PC-9 (cell line): Measurements from ENCODE around the gene USH1C. TPM values are rescaled to one million over a fixed set of nuclear protein-coding genes. Genes with fewer than 3 reads are reported as not detected.

Experiments used
- BruUV-seq: library from RNA; stranded (reverse); fragments of 400-500 nt; replicated peaks from 2 replicates; lab custom pipeline; 2021; lab: Mats Ljungman, UMichigan
- CTCF ChIA-PET: fragments of 300-600 bp; sonication (Branson Sonifier 250); formaldehyde crosslinking; loops from one replicate; lab custom pipeline; 2022; ENCODE audit warnings: antibody characterized with exemption; lab: Charles Lee
- POLR2A ChIA-PET: fragments of 300-600 bp; sonication (Branson Sonifier 250); formaldehyde crosslinking; loops from one replicate; lab custom pipeline; 2022; ENCODE audit warnings: antibody characterized with exemption; ENCODE audit not compliant: unreplicated experiment; lab: Charles Lee
- DNase-seq, 2 experiments: peaks; one replicate each; pipeline versions ENCODE4 v3.0.0 to v3.0.0-alpha.2; 2015 to 2022; ENCODE audit warnings: mixed read lengths in 1 of 2
- H2AFZ ChIP-seq: fragments of 200-600 bp; sonication (generic); 2 replicates; pipeline ENCODE4 v1.8.1; 2017; ENCODE audit warnings: antibody characterized with exemption
- H3F3A ChIP-seq: fragments of 200-600 bp; sonication (generic); 2 replicates; pipeline ENCODE4 v1.8.1; 2017; ENCODE audit warnings: antibody characterized with exemption, mild to moderate bottlenecking, low read depth; ENCODE audit not compliant: insufficient read depth
- H3K27ac ChIP-seq: fragments of 200-600 bp; sonication (generic); 2 replicates; pipeline ENCODE4 v1.6.1; 2016; ENCODE audit warnings: mixed run types
- H3K27me3 ChIP-seq: fragments of 200-600 bp; sonication (generic); 2 replicates; pipeline ENCODE4 v1.6.1; 2016; ENCODE audit warnings: low read depth, mixed run types; ENCODE audit not compliant: insufficient read depth
- H3K36me3 ChIP-seq: fragments of 200-600 bp; sonication (generic); 2 replicates; pipeline ENCODE4 v1.6.1; 2016; ENCODE audit warnings: low read depth, mixed run types
- H3K4me1 ChIP-seq: fragments of 200-600 bp; sonication (generic); replicated peaks from 2 replicates; pipeline ENCODE4 v1.6.1; 2016; ENCODE audit warnings: mixed run types; ENCODE audit not compliant: insufficient read depth
- H3K4me2 ChIP-seq: fragments of 200-600 bp; sonication (generic); 2 replicates; pipeline ENCODE4 v1.6.1; 2017; ENCODE audit warnings: mixed run types
- H3K4me3 ChIP-seq: fragments of 200-600 bp; sonication (generic); 2 replicates; pipeline ENCODE4 v1.6.1; 2016; ENCODE audit warnings: mixed run types
- H3K79me2 ChIP-seq: fragments of 200-600 bp; sonication (generic); 2 replicates; pipeline ENCODE4 v1.6.1; 2017; ENCODE audit warnings: low read depth, mixed run types
- H3K9me2 ChIP-seq: fragments of 200-600 bp; sonication (generic); 2 replicates; pipeline ENCODE4 v1.8.1; 2017; ENCODE audit warnings: mild to moderate bottlenecking; ENCODE audit not compliant: insufficient read depth
- H3K9me3 ChIP-seq: fragments of 200-600 bp; sonication (generic); 2 replicates; pipeline ENCODE4 v1.8.1; 2016; ENCODE audit warnings: low read depth; ENCODE audit not compliant: insufficient read depth
- H4K20me1 ChIP-seq: fragments of 200-600 bp; sonication (generic); 2 replicates; pipeline ENCODE4 v1.8.1; 2017; ENCODE audit not compliant: insufficient read depth
- CTCF ChIP-seq: fragments of 200-600 bp; sonication (generic); conservative IDR thresholded peaks from 2 replicates; pipeline ENCODE4 v1.6.1; 2017; ENCODE audit warnings: mixed run types, antibody characterized with exemption, mild to moderate bottlenecking, moderate library complexity
- EZH2 ChIP-seq: fragments of 200-600 bp; sonication (generic); IDR thresholded peaks from 2 replicates; pipeline ENCODE4 v1.8.0; 2017; ENCODE audit warnings: antibody characterized with exemption, low read depth
- intact Hi-C: fragments of 100-400 bp; cut with micrococcal nuclease; formaldehyde crosslinking; loops from one replicate; pipeline ENCODE4 v1.10.0; 2022; ENCODE audit not compliant: unreplicated experiment
- total RNA-seq: library from RNA; stranded (reverse); gene quantifications from 2 replicates; pipeline ENCODE4 v1.2.3, GENCODE V29; 2021

The USH1C gene
- total RNA-seq, 1 experiment from 2014 or later = not detected

GRCh38 chr11:17547051-17547577, 2.9 kb upstream of the USH1C start, which contains the start of gene OTOG:
Gene OTOG (plus strand): TSS chr11:17547259. CDS start chr11:17547373, 114 bp downstream.
- TF ChIP-seq EZH2 (no peak), CTCF (no peak)
- Histone ChIP-seq H3F3A (no peaks in the 10 kb centered on the region), H3K27me3 (peaks cover 34% of the 10 kb centered on the region), H2AFZ (no peak within 1 kb of the TSS), H3K4me3 (no peak within 1 kb of the TSS), H3K36me3 (no peaks in the 10 kb centered on the region), H3K27ac (no peak within 1 kb of the TSS), H3K4me2 (0 out of 2 replicates have a peak within 1 kb of the TSS, but pooled peaks have one; percentile 16), H3K79me2 (no peaks in the 10 kb centered on the region), H3K9me2 (no peaks in the 10 kb centered on the region), H3K9me3 (no peaks in the 10 kb centered on the region), H4K20me1 (no peaks in the 10 kb centered on the region), H3K4me1 (no peaks in the 10 kb centered on the region)
- CTCF ChIA-PET = no interaction called here
- intact Hi-C loops = no loop called here
- DNase-seq = peak; percentile 4 to 33
- POLR2A ChIA-PET = no interaction called here
- BruUV-seq = no TSS peak

- Histone ChIP-seq H3K79me2 (no peaks in the 10 kb centered on the region), H3K4me1 (no peaks in the 10 kb centered on the region), H3K4me2 (no peak overlapping the region), H3K4me3 (no peak overlapping the region), H3K27me3 (peaks cover 42% of the 10 kb centered on the region), H3K9me2 (no peaks in the 10 kb centered on the region), H3F3A (no peaks in the 10 kb centered on the region), H3K27ac (no peak overlapping the region), H2AFZ (no peak overlapping the region), H3K9me3 (no peaks in the 10 kb centered on the region), H4K20me1 (no peaks in the 10 kb centered on the region), H3K36me3 (no peaks in the 10 kb centered on the region)
- ChIA-PET CTCF (no interaction called here), POLR2A (no interaction called here)
- no peak for DNase-seq
- TF ChIP-seq CTCF (no peak), EZH2 (no peak)
- intact Hi-C loops = no loop called here
- no TSS peak for BruUV-seq
Measured at GRCh38 chr11:17546240-17546639, 2.0 kb upstream of the USH1C start.

GRCh38 chr11:17543574-17544180, 539 bp downstream of the USH1C start:
- Histone ChIP-seq H3K9me3 (no peaks in the 10 kb centered on the region), H3F3A (no peaks in the 10 kb centered on the region), H3K27ac (no peak overlapping the region), H3K9me2 (no peaks in the 10 kb centered on the region), H3K36me3 (no peaks in the 10 kb centered on the region), H3K4me3 (no peak overlapping the region), H2AFZ (no peak overlapping the region), H4K20me1 (no peaks in the 10 kb centered on the region), H3K4me1 (no peaks in the 10 kb centered on the region), H3K4me2 (no peak overlapping the region), H3K27me3 (peaks cover 44% of the 10 kb centered on the region), H3K79me2 (no peaks in the 10 kb centered on the region)
- no TSS peak for BruUV-seq
- ChIA-PET CTCF (no interaction called here), POLR2A (no interaction called here)
- DNase-seq = no peak
- intact Hi-C loops = no loop called here
- no peak for TF ChIP-seq CTCF
- no peak for TF ChIP-seq EZH2
